Measurements from ENCODE around the gene TOP3B.

The TOP3B gene

GRCh38 chr22:21931056-21931455 is 51.5 kb downstream of the TOP3B start:
- no peak overlapping the region for H3K4me3 ChIP-seq (ENCODE audit: control insufficient read depth, low read depth, low read length)
- no peak for DNase-seq (ENCODE audit: low read depth)
- no peak for TF ChIP-seq CTCF (IDR thresholded peaks at IDR 0.05; ENCODE audit: control insufficient read depth, insufficient read depth, low read depth, low read length, missing control alignments)

DNA sequence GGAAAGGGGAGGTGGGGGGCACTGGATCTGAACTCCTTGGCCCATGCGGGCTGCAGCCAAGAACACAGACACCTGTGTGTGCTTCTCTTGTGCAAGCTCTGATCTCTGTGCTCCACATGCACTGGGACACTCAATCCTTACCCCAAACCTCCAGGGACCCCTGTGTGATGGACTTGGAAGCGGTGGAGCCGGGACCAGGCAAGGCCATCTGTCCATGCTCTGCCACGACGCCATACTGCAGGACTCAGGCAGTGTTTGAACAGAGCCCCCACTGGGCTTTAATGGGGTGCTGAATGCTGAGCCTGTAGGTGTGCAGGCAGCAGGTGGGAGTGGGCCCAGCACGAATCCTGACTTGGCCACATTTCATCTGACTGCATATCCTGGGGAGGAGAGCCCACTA is 53.3 kb downstream of the TOP3B start:
- no peak for TF ChIP-seq CTCF (IDR thresholded peaks at IDR 0.05; ENCODE audit: control insufficient read depth, insufficient read depth, low read depth, low read length, missing control alignments)
- no peak overlapping the region for H3K4me3 ChIP-seq (ENCODE audit: control insufficient read depth, low read depth, low read length)
- no peak for DNase-seq (ENCODE audit: low read depth)

GRCh38 chr22:21928048-21928447 is 54.5 kb downstream of the TOP3B start:
- no peak for TF ChIP-seq CTCF (IDR thresholded peaks at IDR 0.05; ENCODE audit: control insufficient read depth, insufficient read depth, low read depth, low read length, missing control alignments)
- H3K4me3 ChIP-seq (ENCODE audit: control insufficient read depth, low read depth, low read length): no peak overlapping the region
- no peak for DNase-seq (ENCODE audit: low read depth)

DNA sequence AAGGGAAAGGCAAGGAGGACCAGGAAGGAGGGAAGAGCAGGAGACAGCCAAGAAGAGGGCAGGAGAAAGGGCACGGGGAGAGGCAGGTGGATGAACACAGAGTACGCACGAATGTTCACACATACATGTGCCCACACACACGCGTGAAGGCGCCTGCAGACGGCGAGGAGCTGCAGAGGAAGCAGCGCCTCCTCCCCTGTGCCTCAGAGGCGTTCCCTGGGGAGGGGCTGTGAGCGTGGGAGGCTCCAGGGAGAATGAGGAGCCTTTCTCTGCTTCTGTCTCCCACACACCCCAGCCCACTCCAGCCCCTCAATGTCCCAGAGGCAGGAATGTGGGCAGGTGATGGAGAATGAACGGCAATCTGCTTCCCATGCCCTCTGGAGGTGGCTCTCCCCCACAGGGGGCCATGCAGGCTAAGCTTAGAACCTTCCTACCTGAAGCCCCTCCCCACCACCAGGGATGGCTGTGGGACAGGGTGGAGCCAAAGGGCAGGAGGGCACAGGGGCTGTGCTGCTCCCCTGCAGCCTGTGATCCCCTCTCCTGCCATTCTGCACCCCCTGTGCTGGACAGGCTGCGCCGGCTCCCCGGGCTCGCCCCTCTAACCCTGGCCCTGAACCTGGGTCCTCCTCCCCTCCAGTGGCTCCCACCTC is 55.3 kb downstream of the TOP3B start:
- TF ChIP-seq CTCF (IDR thresholded peaks at IDR 0.05; ENCODE audit: control insufficient read depth, insufficient read depth, low read depth, low read length, missing control alignments): no peak
- no peak overlapping the region for H3K4me3 ChIP-seq (ENCODE audit: control insufficient read depth, low read depth, low read length)
- no peak for DNase-seq (ENCODE audit: low read depth)

GRCh38 chr22:21926728-21927127 is 55.9 kb downstream of the TOP3B start:
- H3K4me3 ChIP-seq (ENCODE audit: control insufficient read depth, low read depth, low read length): no peak overlapping the region
- TF ChIP-seq CTCF (IDR thresholded peaks at IDR 0.05; ENCODE audit: control insufficient read depth, insufficient read depth, low read depth, low read length, missing control alignments): no peak
- no peak for DNase-seq (ENCODE audit: low read depth)

DNA sequence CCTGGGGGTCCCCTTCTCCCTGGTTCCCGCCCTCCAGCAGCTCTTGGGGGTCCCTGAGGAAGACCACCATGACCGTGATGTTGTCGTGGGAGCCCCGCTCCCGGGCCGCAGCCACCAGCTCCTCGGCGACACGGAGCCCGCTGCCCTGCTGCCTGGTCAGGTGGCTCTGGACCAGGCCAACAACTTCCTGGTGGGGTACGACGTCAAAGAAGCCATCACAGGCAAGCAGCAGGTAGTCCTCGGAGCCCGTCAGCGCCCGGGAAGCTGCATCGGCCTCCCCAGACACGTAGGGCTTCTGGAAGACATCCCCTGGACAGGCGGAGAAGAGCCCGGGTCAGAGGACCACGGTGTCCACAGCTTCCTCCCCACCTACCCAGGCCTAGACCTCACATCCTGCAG is 59.4 kb downstream of the TOP3B start:
- no peak for TF ChIP-seq CTCF (IDR thresholded peaks at IDR 0.05; ENCODE audit: control insufficient read depth, insufficient read depth, low read depth, low read length, missing control alignments)
- DNase-seq (ENCODE audit: low read depth): no peak
- no peak overlapping the region for H3K4me3 ChIP-seq (ENCODE audit: control insufficient read depth, low read depth, low read length)

All from AG09309 (cell line).